OCI-LY7 (cell line): ENCODE measurements around the gene SFSWAP.

Experiments used
- CTCF ChIP-seq: fragments of 200-600 bp; sonication (generic); conservative IDR thresholded peaks from 2 replicates; pipeline ENCODE4 v1.5.1; 2014; ENCODE audit warnings: mild to moderate bottlenecking, antibody characterized with exemption, low read length, moderate library complexity, mixed read lengths
- EZH2phosphoT487 ChIP-seq: fragments of 200-600 bp; sonication (generic); IDR thresholded peaks from 2 replicates; pipeline ENCODE4 v1.6.1; 2018; ENCODE audit warnings: low read depth, borderline replicate concordance, mild to moderate bottlenecking, mixed run types, antibody characterized with exemption, low read length, moderate library complexity, mixed read lengths

GRCh38 chr12:131836193-131836592, 125.3 kb downstream of the SFSWAP start:
- TF ChIP-seq CTCF (peak; percentile 75), EZH2phosphoT487 (no peak)
